ENCODE results near the gene BTLA. TPM values are rescaled to one million over a fixed set of nuclear protein-coding genes. Genes with fewer than 3 reads are reported as not detected.
"Not testable (repeated sequence)": the region's sequence is repeated elsewhere in the genome, so short reads cannot be mapped to it uniquely, and the experiment has no call there.

Gene BTLA
- total RNA-seq, 4 donors from 2014 or later = 0.32 to 1.7 (median 0.73) TPM

GRCh38 chr3:112500621-112501020, 1.3 kb upstream of the BTLA start:
- no peak for DNase-seq (ENCODE audit: low spot score)
- TF ChIP-seq CTCF (IDR thresholded peaks at IDR 0.05) = no peak
- no peak for ATAC-seq (ENCODE audit: low FRiP score)

- no peak for TF ChIP-seq CTCF (IDR thresholded peaks at IDR 0.05)
- ATAC-seq (ENCODE audit: low FRiP score) (no peak), DNase-seq (ENCODE audit: low spot score) (no peak)
These were observed 1.2 kb downstream of the BTLA start for GRCh38 chr3:112497897-112498548.

GRCh38 chr3:112496366-112497067, 2.8 kb downstream of the BTLA start:
- ATAC-seq (ENCODE audit: low FRiP score) (no peak), DNase-seq (ENCODE audit: low spot score) (no peak)
- no peak for TF ChIP-seq CTCF (IDR thresholded peaks at IDR 0.05)

GRCh38 chr3:112494448-112494767, 4.9 kb downstream of the BTLA start:
- not testable (repeated sequence) for DNase-seq (ENCODE audit: low spot score); ATAC-seq (ENCODE audit: low FRiP score)

- ATAC-seq (ENCODE audit: low FRiP score) = no peak
- TF ChIP-seq CTCF (IDR thresholded peaks at IDR 0.05) = no peak
- DNase-seq (ENCODE audit: low spot score) = no peak
These were observed 7.1 kb downstream of the BTLA start for GRCh38 chr3:112492124-112492523.

GRCh38 chr3:112491373-112491772, 7.9 kb downstream of the BTLA start:
- ATAC-seq (ENCODE audit: low FRiP score) (no peak), DNase-seq (ENCODE audit: low spot score) (no peak)
- no peak for TF ChIP-seq CTCF (IDR thresholded peaks at IDR 0.05)

GRCh38 chr3:112489674-112490479, 9.4 kb downstream of the BTLA start:
- no peak for ATAC-seq (ENCODE audit: low FRiP score)
- no peak for TF ChIP-seq CTCF (IDR thresholded peaks at IDR 0.05)

More at GRCh38 chr3:112489674-112490479, 9.4 kb downstream of the BTLA start:
- no peak for DNase-seq (ENCODE audit: low spot score)

Measured in omental fat pad (tissue), 4 donors.